IPS-NIHi11 (cell line): ENCODE measurements around the gene CPA5.
A peak's percentile ranks its signal among the peaks of the same experiment; 100 is the strongest.

Experiments used
- DNase-seq: peaks from one replicate; pipeline ENCODE4 v3.0.0; 2012; ENCODE audit warnings: mixed read lengths, low spot score

The CPA5 gene

DNA sequence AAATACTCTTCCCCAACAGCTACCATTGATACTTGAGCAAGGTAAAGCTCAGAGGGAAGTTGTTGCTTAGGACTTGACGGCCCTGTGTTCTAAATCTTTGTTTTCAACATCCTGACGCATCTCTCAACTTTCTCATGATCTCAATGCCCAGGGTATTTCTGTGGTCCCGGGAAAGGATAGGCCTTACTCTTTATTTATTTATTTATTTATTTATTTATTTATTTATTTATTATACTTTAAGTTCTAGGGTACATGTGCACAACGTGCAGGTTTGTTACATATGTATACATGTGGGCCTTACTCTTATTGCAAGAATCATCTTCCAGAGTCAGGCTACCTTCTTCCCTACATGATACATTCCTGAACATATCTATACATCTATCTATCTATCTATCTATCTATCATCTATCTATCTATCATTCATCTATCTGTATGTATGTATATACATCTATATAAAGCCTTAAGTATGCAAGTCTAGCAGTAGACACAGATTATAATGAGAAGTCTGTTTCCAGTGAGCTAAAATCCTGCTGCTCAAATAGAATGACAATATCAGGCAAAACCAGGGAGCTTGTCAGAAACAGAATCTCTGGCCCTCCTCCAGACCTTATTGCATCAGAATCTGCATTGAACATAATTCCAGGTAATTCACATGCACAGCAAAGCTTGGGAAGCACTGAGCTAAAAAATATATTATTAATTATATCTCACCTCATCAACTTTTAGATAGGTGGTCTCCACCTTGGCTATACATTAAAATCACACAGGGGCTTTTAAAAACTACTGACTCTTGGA is 12.2 kb upstream of the CPA5 start:
- no peak for DNase-seq

DNA sequence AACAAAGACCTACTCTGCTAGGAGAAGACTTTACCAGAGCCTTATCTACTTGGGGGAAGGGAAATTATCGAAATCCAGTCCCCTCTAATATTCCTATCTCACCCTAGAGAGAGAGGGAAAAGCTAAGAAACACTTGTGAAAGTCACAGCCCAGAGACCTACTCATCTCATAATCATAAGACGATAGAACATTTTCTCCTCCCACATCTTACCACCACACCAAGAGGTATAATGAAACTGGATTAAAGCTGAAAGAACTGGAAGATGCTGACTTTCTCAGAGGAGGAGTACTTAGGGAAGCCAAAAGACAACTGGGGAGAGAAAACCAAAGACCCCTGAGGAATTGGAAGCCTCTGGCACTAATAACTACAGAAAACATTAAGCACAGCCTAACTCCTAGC is 10.8 kb upstream of the CPA5 start:
- DNase-seq: no peak

DNA sequence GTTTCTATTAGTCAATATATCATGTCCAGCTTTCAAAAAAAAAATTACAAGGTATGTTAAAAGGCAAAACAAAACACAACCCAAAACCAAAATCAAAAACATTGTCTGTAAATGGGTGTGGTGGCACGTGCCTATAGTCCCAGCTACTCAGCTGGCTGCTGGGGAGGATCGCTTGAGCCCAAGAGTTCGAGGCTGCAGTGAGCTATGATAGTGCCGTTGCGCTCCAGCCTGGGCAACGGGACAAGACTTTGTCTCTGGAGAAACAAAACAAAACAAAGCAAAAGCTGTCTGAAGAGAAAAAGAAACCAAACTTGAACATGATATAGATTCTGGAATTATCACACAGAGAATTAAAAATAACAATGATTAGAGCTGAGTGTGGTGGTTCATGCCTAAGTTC is 10.3 kb upstream of the CPA5 start:
- DNase-seq: no peak

DNA sequence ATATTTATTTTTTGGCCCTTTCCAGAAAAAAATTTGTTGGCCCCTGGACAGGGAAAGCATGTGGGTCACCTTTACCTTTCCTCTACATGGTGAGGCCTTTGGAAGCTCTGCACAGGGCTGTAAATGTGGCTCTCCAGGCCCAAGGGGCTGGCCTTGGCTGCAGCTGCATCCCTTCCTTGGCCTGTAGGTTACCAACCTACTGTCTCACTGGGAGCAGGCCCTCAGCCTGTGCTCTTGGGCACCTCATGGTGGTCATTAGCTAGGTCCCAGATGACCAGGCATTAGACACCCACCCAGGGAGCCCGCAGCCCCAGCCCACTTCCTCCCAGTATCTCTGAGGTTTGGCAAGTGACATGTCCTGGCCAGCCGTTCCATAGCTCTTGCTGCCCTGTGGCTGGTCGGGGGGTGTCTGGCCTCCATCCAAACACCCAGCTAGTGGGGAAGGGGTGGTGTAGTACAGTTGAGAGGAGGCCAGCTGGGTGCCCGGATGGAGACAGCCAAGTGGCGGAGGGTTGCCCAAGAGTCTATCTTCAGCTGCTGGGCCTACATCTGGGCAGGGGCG is 7.1 kb upstream of the CPA5 start:
- no peak for DNase-seq

DNA sequence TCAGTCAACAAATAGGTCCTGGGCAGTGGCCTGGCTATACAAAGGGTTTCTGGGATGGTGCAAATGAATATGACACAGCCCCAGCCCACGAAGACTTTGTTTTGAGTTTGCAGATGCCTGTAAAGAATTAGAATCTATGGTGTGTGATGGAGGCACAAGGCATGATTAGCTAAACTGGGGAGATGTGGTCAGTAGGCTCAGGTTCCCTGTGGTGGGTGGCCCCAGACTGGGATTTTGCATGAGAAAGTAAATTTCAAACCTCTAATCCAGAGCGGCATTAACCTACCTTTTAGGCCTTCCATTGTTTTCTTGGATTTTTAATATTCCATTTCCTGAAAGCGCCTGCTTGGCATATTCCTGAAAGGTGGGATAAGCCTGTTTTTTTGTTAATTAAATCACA is 6.4 kb upstream of the CPA5 start:
- no peak for DNase-seq

DNA sequence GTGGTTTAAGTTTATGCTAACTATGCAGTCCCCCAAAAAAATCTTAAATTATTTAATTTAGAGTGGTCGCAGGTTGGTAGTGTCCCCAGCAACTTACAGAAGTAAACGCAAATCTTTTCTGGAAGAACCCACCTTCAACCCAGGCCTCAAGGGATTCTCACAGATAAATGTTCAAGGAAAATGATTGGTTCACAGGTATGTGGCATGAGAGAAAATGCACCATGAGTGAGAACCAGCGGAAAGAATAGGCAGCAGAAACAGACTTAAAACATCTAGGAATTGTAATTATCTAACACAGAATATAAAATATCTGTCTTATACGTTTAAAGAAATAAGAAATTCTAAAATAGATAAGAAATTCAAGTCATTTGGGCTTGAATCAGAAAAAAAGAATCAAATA is 2.7 kb upstream of the CPA5 start:
- no peak for DNase-seq

DNA sequence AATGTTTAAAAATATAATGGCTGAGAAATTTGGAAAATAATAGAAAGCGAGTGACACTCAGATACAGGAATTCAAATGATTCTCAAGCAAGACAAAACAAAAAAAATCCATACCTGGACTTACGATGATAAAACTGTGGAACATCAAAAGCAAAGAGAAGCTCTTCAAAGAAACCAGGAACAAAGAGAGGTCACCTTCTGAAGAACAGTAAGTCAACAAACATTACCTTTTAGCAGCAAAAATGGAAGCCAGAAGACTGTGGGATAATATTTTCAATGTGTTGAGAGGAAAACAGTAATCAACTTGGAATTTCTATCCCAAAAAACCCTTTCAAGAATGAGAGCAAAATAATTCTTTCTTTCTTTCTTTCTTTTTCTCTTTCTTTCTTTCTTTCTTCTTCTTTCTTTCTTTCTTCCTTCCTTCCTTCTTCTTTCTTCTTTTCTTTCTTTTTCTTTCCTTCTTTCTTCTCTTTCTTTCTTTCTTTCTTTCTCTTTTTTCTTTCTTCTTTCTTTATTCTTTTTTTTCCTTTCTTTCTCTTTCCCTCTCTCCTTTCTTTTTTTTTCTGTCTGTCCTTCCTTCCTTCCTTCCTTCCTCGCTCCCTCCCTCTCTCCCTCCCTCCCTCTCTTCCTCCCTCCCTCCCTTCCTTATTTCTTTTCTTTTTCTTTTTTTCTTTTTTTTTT is 1.8 kb upstream of the CPA5 start:
- no peak for DNase-seq

DNA sequence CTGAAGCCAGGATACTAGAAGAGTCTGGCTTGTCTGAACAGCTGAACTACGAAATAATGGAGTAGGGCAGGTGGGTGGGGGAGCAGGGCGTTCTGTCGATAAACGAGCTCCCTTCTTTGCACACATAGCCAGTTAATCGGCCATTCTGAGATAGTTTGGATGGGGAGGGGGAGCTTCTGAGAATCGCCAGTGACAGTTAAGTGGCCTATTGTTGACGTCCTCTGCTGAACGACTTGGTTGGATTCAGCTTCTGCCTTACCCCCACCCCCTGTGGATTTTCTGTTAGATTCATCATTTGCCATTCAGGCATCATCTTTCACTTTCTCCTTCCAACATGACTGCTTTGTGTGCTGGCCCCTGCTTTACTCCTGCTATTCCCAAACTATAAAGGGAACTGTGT is 520 bp downstream of the CPA5 start:
- no peak for DNase-seq

DNA sequence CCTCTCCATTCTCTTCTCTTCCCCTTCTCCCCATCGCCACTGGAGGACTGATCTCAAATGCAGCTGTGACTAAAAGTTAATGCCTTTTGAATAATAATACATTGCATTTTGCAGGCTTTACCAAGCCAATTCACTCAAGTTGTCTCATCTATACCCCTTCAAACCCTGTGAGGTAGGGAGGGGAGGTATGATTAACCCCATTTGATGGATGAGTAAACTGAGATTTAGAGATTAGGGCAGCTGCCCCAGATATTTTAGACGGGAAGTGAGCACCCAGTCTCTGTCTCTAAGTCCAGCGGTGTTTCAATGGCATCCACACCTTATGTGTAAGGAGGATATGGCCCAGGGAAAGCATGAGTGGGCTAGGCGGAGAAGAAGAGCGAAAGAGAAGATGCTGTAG is 1.1 kb downstream of the CPA5 start:
- DNase-seq: no peak

DNA sequence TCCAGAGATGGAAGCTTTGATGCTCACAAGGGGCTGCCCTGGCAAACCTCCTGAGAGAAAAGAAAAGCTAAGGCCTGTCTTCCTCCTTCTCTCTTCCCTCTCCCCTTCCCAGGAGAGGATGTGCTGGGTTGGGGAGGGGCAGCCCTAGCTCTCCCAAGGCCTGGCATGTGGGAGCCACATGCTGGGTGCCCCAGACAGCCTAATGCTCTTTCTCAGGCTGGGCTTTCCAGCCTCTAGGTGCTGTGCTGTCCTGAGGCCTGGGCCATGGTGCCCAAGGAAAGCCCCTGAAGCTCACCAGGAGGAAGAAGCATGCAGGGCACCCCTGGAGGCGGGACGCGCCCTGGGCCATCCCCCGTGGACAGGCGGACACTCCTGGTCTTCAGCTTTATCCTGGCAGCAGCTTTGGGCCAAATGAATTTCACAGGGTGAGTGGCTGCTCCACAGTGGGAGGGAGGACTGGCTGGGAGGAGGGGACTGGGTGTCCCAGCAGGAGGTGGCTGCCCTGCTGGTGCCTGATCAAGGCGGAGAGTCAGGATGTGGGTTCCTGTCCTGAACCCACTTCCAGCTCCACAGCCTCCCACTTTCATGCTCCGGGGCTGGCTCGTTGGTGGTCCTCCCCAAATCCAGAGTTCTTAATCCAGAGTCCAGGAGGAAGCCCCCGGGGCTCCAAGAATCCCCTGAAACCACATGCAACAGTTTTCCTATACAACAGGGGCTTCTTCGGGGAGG is 1.7 kb downstream of the CPA5 start:
- DNase-seq: no peak

DNA sequence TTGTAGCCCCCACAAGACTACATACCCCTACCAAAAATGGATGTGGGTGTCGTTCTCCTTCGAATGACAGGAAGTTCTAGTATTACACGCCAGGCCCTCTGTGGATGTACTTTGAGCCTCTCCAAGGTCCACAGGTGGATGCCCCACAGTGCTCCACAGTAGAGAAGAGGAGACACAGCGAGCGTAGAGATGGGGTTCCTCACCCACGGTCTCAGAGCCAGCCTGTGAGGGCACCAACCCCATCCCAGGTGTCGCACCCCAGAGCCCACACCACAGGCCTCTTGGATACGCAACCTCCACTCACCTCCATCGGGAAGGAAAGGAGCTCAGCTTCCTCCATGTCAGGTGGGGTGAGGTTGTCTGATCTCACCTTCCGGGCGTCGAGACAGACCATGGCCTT is 2.3 kb downstream of the CPA5 start:
- no peak for DNase-seq

DNA sequence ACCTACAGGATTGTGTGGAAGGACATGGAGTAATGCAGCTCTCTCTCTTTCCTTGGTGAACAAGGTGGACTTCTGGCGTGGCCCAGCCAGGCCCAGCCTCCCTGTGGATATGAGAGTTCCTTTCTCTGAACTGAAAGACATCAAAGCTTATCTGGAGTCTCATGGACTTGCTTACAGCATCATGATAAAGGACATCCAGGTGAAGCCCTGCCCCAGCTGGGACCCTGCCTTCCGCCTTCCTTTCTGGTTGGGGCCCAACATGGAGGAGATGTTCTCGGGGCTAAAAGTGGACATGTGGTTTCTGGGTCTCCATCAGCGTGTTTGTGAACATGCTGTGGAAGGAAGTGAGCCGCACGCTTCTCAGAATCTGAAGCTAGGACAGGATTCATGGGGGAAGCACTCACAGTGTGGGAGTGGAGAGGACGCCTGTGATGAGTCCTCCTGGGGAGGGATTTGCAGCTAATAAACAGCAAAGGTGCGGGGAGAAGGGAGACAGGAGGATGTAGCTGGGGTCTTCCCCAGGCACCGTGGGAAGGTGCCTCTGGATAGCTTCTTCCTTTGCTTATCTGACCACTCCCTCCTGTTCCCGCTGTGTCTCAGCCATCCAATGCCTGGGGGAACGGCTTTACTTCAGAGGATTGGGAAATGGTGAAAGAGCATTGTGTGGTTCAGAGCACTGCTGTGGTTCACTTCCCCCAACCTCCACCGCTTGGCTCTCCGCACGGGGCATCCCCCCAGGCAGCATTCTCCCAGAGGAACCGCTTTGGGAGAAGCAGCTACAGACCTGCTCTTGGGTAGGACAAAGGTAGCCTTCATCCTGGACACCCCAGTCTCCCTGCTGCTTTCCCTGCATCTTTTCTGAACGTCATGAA is 5.5 kb downstream of the CPA5 start:
- DNase-seq: no peak

DNA sequence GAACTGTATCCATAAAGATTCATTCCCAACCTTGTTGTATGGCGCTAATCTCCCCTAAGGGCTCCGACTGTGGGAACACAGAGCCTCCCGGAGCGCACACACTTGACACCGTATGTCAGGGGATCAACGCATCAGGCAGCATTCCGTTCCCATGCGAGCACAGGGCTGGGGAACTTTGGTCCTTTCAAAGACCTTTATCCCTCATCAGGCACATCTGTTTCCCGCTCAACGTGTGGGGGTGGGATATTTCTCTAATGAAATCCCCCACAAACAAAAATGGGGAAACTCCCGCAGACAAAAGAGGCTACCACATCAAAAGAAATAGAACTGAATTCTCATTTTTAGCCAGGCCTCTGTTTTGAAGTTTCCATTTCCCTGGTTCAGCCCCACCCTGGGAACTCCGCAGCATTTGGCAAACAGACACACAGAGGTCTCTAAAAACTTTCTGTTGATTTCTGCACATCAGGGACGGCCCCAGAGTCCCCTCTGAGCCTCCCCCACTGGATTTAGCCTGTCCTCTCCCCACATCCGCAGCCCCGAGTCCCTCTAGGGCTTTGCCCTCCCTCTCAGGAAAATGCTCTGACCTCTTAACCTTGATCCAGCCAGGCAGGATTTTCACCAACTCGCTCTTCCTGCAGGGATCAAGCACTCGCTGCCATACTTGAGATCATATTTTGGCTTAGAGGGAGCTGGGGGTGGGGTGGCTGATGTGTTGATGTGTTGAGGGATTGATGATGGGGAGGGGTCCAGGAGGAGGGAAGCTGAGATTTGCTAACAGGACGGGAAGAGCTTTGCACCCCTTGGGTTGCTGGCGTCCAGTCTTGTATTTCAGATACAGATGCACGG is 6.6 kb downstream of the CPA5 start:
- DNase-seq: no peak

DNA sequence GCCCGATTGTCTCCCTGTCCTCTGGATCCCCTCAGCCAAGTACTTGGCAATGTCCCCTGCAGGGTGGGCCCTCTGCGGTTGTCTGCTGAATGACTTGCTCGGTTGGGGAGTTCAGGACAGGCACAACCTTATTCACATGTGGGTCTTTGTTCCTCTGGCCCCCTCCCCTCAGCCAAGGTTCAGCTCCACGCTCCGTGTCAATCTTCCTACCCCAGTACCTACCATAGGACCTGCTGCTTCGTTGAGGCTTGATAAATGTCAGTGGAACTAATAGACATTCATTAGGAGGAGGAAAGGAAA is 7.1 kb downstream of the CPA5 start:
- DNase-seq: no peak

DNA sequence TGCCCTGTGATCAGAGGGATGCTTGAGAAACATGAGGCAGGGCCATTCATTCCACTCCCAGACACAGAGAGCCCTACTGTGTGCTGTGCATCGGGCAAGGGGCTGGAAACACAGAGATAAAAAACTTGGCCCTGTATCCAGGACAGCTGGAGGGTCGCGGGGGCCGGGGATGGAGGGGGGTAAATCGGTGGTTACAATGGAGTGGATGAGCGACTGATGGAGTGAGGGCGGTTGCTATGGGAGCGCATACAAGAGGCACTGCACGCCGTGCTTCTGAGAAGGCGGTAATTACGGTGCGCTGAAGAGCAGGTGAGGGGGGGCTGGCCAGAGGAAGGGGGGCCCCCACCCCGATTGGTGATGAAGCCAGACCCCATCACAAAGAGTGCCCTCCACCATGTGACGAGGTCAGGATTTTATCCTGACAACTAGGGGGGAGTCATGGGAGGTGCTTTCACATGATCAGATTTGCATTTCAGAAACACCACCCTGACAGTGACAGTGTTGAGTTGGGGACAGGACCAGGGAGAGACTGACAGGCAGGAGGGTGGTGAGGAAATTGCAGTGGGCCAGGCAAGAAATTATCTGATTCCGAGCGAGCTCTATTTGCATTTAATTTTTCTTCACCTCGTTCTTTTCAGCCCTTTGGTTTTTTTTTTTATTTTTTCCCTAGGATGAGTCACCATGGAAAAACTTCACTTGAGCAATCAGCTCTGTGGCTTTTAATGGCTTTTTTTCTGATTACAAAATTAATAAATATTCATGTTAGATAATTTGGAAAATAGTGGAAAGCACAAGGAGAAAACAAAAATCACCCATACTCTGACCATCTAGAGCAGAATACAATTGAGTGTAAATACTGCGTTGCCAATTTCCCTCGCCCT is 7.8 kb downstream of the CPA5 start:
- no peak for DNase-seq

DNA sequence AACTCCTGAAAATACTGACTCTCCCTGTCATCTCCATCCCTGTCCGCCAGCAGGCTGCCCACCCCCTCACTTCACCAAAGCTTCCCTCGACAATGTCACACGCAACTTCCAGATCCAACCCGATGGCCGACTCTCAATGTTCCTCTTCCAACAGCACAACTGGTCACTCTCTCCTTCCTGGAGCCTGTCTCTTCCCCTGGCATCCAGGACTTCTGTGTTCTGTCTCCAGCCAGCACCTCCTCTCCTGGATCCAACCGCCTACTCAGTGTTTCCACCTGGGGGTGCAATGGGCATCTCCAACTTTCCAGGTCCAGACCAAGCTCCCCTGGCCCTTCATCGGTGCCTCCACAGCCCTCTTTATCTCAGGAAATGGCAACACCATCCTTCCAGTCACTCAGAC is 8.6 kb downstream of the CPA5 start:
- DNase-seq: no peak

DNA sequence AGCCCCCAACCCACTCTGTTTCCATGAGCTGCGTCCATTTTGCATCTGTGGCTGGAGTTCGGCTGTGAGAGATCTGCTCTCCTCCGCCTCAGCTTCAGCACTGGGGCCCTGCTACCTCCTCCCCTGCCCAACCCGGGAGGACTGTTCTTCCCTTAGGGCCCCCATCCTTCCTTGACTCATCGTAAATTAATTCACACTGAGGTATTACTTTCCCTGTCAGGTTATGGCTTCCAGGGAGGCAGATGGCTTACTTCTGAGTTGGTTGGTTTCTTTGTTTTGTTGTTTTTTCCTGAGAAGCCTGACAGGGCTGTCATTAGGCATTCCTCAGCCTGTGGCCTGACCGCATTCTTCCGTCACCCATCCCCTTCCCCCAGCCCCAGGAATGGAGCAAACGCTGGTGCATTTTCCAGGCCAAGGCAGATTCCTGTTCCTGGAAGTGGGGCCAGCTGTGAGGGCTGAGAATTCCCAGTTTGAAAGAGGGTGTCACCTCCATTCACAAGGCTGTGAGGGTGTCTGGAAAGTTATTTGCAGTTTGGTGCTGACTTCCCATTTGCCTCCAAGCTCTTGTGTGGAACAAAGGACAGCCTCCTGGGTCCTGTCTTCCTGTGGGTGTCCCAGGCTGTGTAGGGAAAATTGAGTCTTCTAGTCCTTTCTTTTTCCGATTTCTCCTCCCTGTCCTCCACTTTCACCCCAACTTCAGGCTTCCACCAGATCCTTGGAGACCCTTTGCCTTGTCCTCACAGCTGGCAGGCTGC is 11.7 kb downstream of the CPA5 start:
- peak; percentile 77 for DNase-seq

DNA sequence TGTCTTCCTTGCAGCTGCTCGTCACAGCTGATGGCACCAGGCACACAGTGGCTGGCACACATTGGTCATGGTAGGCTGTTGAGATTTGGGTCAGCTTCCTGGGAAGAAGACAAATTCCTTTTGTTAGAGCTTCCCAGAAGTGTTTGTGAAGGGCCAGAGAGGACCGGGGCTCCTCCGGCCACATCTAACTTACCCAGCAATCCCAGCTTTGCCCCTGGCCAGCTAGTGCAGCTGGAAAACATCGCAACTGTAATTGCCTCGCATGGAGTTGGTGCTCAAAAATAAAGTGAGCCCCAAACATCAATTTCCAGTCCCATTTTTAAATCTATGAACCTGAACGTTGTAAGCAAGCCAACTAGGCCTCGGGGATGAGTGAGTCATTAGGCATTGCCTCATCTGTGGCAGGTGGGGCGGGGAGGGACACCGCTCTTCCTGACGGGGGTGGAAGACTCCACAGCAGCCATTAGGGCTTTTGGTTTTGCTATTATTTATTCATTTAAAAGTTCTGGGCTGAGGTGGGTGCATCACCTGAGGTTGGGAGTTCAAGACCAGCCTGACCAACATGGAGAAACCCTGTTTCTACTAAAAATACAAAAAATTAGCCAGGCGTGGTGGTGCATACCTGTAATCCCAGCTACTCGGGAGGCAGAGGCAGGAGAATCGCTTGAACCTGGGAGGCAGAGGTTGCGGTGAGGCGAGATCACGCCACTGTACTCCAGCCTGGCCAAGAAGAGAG is 12.4 kb downstream of the CPA5 start:
- DNase-seq: no peak

DNA sequence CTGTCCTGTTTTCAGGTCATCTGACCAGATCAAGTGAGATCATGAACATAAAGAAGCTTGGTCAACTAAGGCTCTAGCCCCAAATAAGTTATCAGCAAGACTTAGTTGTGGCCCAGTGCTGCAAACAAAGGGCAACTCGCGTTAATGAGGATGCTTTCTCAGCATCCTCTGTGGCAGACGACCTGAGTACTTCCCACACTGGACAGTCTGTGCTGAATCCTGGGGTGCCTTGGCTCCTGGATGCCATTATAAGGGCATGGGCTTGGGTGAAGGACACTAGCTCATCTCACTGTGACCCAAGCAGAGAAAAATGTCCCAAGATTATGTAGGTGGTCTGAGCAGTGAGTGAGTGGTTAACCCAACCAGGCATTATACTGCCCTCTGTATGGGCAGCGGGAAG is 13.9 kb downstream of the CPA5 start:
- no peak for DNase-seq
